CD4-positive, alpha-beta memory T cell (primary cell): ENCODE data around the gene SEC24C. TPM values are rescaled to one million over a fixed set of nuclear protein-coding genes. Genes with fewer than 3 reads are reported as not detected.

Source experiments
- CTCF ChIA-PET: fragments of 350-600 bp; sonication (Branson Sonifier 250); formaldehyde crosslinking; loops from one replicate; lab custom pipeline; 2021; ENCODE audit warnings: inconsistent platforms; ENCODE audit not compliant: partially characterized antibody; lab: Charles Lee
- POLR2A ChIA-PET: fragments of 350-600 bp; sonication (Branson Sonifier 250); formaldehyde crosslinking; loops from one replicate; lab custom pipeline; 2021; ENCODE audit not compliant: partially characterized antibody; lab: Charles Lee
- DNase-seq, 5 donors: peaks; one replicate each; pipeline versions ENCODE4 v3.0.0 to v3.0.0-alpha.2; 2020 to 2022; ENCODE audit warnings: mixed read lengths in 1 of 5
- H3K27ac ChIP-seq: one replicate; pipeline ENCODE4 v1.7.0; 2013; ENCODE audit warnings: low read depth, low read length
- H3K27me3 ChIP-seq: 2 replicates; pipeline ENCODE4 v1.7.0; 2013; ENCODE audit warnings: mild to moderate bottlenecking, low read length, moderate library complexity; ENCODE audit not compliant: insufficient read depth
- H3K36me3 ChIP-seq: 2 replicates; pipeline ENCODE4 v1.7.0; 2013; ENCODE audit warnings: mild to moderate bottlenecking, low read length, moderate library complexity; ENCODE audit not compliant: insufficient read depth
- H3K4me1 ChIP-seq: 2 replicates; pipeline ENCODE4 v1.7.0; 2013; ENCODE audit warnings: mild to moderate bottlenecking, low read length, moderate library complexity; ENCODE audit not compliant: insufficient read depth
- H3K4me3 ChIP-seq, 2 donors: one replicate each; pipeline ENCODE4 v1.7.0; 2013; ENCODE audit warnings: low read length in 2 of 2, mild to moderate bottlenecking in 1 of 2
- H3K9me3 ChIP-seq, 2 donors: one replicate each; pipeline ENCODE4 v1.7.0; 2013; ENCODE audit warnings: low read length in 2 of 2, control low read depth in 1 of 2; ENCODE audit not compliant: control insufficient read depth in 1 of 2
- H3K27ac Mint-ChIP-seq, 7 donors: one replicate each; pipeline ENCODE4 v1.8.0; 2020 to 2021; ENCODE audit warnings: mixed read lengths in 7 of 7, mild to moderate bottlenecking in 6 of 7, inconsistent platforms in 3 of 7, moderate library complexity in 3 of 7
- H3K27me3 Mint-ChIP-seq, 2 donors: one replicate each; pipeline ENCODE4 v1.8.0; 2020 to 2021; ENCODE audit warnings: mixed read lengths in 2 of 2
- H3K36me3 Mint-ChIP-seq, 2 donors: one replicate each; pipeline ENCODE4 v1.8.0; 2020 to 2021; ENCODE audit warnings: mixed read lengths in 2 of 2, inconsistent platforms in 1 of 2, mild to moderate bottlenecking in 1 of 2
- H3K4me1 Mint-ChIP-seq, 4 donors: one replicate each; pipeline ENCODE4 v1.8.0; 2020 to 2021; ENCODE audit warnings: mixed read lengths in 4 of 4, mild to moderate bottlenecking in 1 of 4
- H3K4me3 Mint-ChIP-seq, 8 donors: one replicate each; pipeline ENCODE4 v1.8.0; 2020 to 2021; ENCODE audit warnings: mixed read lengths in 8 of 8, mild to moderate bottlenecking in 7 of 8, moderate library complexity in 6 of 8, inconsistent platforms in 3 of 8
- H3K9me3 Mint-ChIP-seq, 8 donors: one replicate each; pipeline ENCODE4 v1.8.0; 2020 to 2021; ENCODE audit warnings: mixed read lengths in 8 of 8, mild to moderate bottlenecking in 5 of 8, inconsistent platforms in 3 of 8, moderate library complexity in 1 of 8
- intact Hi-C: fragments of 100-400 bp; cut with micrococcal nuclease; formaldehyde crosslinking; loops from one replicate; pipeline ENCODE4 v1.15.1; 2023
- polyA plus RNA-seq, 2 donors: library from polyadenylated mRNA; unstranded; fragments of 300-500 nt; fragmentation: Illumina TruSeq; gene quantifications; one replicate each; pipeline ENCODE4 v1.2.3, GENCODE V29; 2021
- total RNA-seq, 2 experiments: library from RNA; stranded (reverse); gene quantifications; one replicate each; pipeline ENCODE4 v1.2.3, GENCODE V29; 2021

Gene SEC24C
- total and polyA plus RNA-seq, 4 experiments from 2014 or later: 32.5 to 127 (median 97.5) TPM

DNA sequence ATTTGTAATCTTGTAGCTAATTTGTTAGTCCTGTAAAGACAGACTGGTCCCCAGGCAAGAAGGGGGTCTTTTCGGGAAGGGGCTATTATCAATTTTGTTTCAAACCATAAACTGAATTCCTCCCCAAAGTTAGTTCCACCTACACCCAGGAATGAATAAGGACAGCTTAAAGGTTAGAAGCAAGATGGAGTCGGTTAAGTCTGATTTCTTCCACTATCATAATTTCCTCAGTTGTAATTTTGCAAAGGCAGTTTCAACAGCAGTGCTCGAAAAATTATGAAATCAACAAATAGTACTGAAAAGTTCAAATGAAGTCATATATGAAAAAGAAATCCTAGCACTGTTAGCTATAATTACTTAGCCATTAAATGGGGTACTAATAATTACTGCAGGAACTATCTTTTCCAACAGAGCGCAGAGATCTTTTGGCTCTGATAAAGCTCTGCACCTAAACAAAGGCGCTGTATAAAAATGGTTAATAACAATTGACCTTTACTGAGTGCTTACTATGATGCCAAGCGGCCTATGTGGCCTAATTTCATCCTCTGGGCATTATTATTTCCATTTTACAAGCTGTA lies 756 bp upstream of the SEC24C start:
- H3K4me3 Mint-ChIP-seq: peak overlapping the region; percentile 99 to 100 (median 100)
- no peaks in the 10 kb centered on the region for H3K9me3 ChIP-seq
- ChIA-PET CTCF (interaction anchor here (0.9 to 3.7 kb wide), 7 partner anchors 10 to 43 kb away, joined by 3 to 23 read pairs (median 3); partner anchors contain the start of gene CHCHD1), POLR2A (interaction anchor here (0.5 to 5.0 kb wide), 19 partner anchors 10 to 1468 kb away, joined by 3 to 79 read pairs (median 5); partner anchors contain the start of genes CAMK2G, CHCHD1, DNAJC9 and PPP3CB)
- peaks cover 32% of the 10 kb centered on the region for H3K4me1 ChIP-seq
- peaks cover 17 to 42% (median 30%) of the 10 kb centered on the region in 4 donors for H3K4me1 Mint-ChIP-seq
- H3K27ac ChIP-seq: peak overlapping the region; percentile 97
- H3K4me3 ChIP-seq: peak overlapping the region; percentile 95
- H3K9me3 Mint-ChIP-seq: peaks cover 0 to 2% (median 0%) of the 10 kb centered on the region in 8 donors
- no peaks in the 10 kb centered on the region for H3K27me3 Mint-ChIP-seq
- H3K36me3 Mint-ChIP-seq: peaks cover 9 to 25% of the 10 kb centered on the region in 2 donors
- intact Hi-C loops: no loop called here
- H3K27me3 ChIP-seq: no peaks in the 10 kb centered on the region
- H3K36me3 ChIP-seq: peaks cover 4% of the 10 kb centered on the region
- peak overlapping the region; percentile 99 to 100 (median 100) for H3K27ac Mint-ChIP-seq
- no peak for DNase-seq

GRCh38 chr10:73744664-73744975 lies 448 bp downstream of the SEC24C start:
- intact Hi-C loops: loop anchor here (1.0 kb wide), 5 partner anchors 14 to 118 kb away; partner anchors contain the start of genes NDST2 and ZSWIM8
- H3K4me1 Mint-ChIP-seq: peaks cover 22 to 52% (median 37%) of the 10 kb centered on the region in 4 donors
- Histone ChIP-seq H3K27me3 (no peaks in the 10 kb centered on the region), H3K4me1 (peaks cover 43% of the 10 kb centered on the region), H3K4me3 (peak overlapping the region; percentile 95), H3K36me3 (peaks cover 9% of the 10 kb centered on the region), H3K9me3 (no peaks in the 10 kb centered on the region), H3K27ac (peak overlapping the region; percentile 97)
- peak in 1 of 5 donors; percentile 80 for DNase-seq
- peaks cover 16 to 32% of the 10 kb centered on the region in 2 donors for H3K36me3 Mint-ChIP-seq
- ChIA-PET POLR2A (interaction anchor here (0.8 to 5.0 kb wide), 10 partner anchors 9 to 249 kb away, joined by 3 to 79 read pairs (median 12); partner anchors contain the start of genes CHCHD1, PPP3CB and ZSWIM8), CTCF (interaction anchor here (0.8 to 3.7 kb wide), 3 partner anchors 14 to 24 kb away, joined by 3 to 23 read pairs (median 17); no protein-coding TSS in a partner anchor)
- H3K27ac Mint-ChIP-seq: peak overlapping the region; percentile 99 to 100 (median 100)
- H3K4me3 Mint-ChIP-seq: peak overlapping the region; percentile 99 to 100 (median 100)
- no peaks in the 10 kb centered on the region for H3K27me3 Mint-ChIP-seq
- peaks cover 0 to 2% (median 0%) of the 10 kb centered on the region in 8 donors for H3K9me3 Mint-ChIP-seq

DNA sequence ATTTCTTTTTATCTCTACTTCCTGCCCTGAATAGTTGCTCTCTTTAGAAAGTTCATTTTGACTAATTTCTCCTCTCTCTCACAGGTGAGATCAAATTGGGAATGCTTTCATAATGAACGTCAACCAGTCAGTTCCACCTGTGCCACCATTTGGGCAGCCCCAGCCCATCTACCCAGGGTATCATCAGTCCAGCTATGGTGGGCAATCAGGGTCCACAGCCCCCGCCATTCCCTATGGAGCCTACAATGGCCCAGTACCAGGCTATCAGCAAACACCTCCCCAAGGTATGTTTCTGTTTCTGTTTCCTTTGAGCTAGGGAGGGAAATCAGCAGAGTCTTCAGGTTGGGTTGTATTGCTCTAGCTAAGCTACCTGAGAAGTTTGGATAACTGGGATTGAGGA lies 2.5 kb downstream of the SEC24C start:
- peaks cover 0 to 2% (median 0%) of the 10 kb centered on the region in 8 donors for H3K9me3 Mint-ChIP-seq
- intact Hi-C loops: no loop called here
- H3K36me3 ChIP-seq: peaks cover 25% of the 10 kb centered on the region
- H3K4me1 Mint-ChIP-seq: peaks cover 34 to 69% (median 52%) of the 10 kb centered on the region in 4 donors
- peak overlapping the region in 7 of 8 donors; percentile 56 to 72 (median 64) for H3K4me3 Mint-ChIP-seq
- no peaks in the 10 kb centered on the region for H3K27me3 Mint-ChIP-seq
- H3K4me1 ChIP-seq: peaks cover 51% of the 10 kb centered on the region
- H3K4me3 ChIP-seq: no peak overlapping the region
- DNase-seq: no peak
- H3K36me3 Mint-ChIP-seq: peaks cover 30 to 50% of the 10 kb centered on the region in 2 donors
- no peaks in the 10 kb centered on the region for H3K27me3 ChIP-seq
- ChIA-PET CTCF (interaction anchor here (1.8 kb wide), 1 partner anchor 36 kb away, joined by 4 read pairs; no protein-coding TSS in a partner anchor), POLR2A (interaction anchor here (2.8 to 5.0 kb wide), 2 partner anchors 16 to 26 kb away, joined by 11 to 79 read pairs; a partner anchor contains a TSS)
- no peak overlapping the region for H3K27ac ChIP-seq
- H3K9me3 ChIP-seq: no peaks in the 10 kb centered on the region
- H3K27ac Mint-ChIP-seq: peak overlapping the region in 5 of 7 donors; percentile 43 to 79 (median 70)

- H3K9me3 Mint-ChIP-seq: no peaks in the 10 kb centered on the region
- H3K27ac Mint-ChIP-seq: peak overlapping the region in 2 of 7 donors; percentile 36 to 47
- no peaks in the 10 kb centered on the region for H3K27me3 Mint-ChIP-seq
- no peaks in the 10 kb centered on the region for H3K27me3 ChIP-seq
- H3K4me3 Mint-ChIP-seq: no peak overlapping the region
- peaks cover 34% of the 10 kb centered on the region for H3K4me1 ChIP-seq
- peaks cover 47 to 63% of the 10 kb centered on the region in 2 donors for H3K36me3 Mint-ChIP-seq
- CTCF ChIA-PET: interaction anchor here (0.5 kb wide), 1 partner anchor 54 kb away, joined by 3 read pairs; no protein-coding TSS in a partner anchor
- POLR2A ChIA-PET: interaction anchor here (0.9 kb wide), 1 partner anchor 8 kb away, joined by 3 read pairs; no protein-coding TSS in a partner anchor
- peaks cover 45% of the 10 kb centered on the region for H3K36me3 ChIP-seq
- no peak for DNase-seq
- H3K4me3 ChIP-seq: no peak overlapping the region
- H3K9me3 ChIP-seq: no peaks in the 10 kb centered on the region
- intact Hi-C loops: no loop called here
- H3K4me1 Mint-ChIP-seq: peaks cover 31 to 54% (median 37%) of the 10 kb centered on the region in 4 donors
- H3K27ac ChIP-seq: no peak overlapping the region
Measured at GRCh38 chr10:73750819-73751218, 6.6 kb downstream of the SEC24C start.

GRCh38 chr10:73756183-73756582 lies 12.0 kb downstream of the SEC24C start:
- no peak for DNase-seq
- Mint-ChIP-seq H3K4me3 (no peak overlapping the region), H3K27me3 (no peaks in the 10 kb centered on the region), H3K27ac (peak overlapping the region in 6 of 7 donors; percentile 9 to 91 (median 22)), H3K4me1 (peaks cover 30 to 64% (median 39%) of the 10 kb centered on the region in 4 donors), H3K9me3 (no peaks in the 10 kb centered on the region), H3K36me3 (peaks cover 40 to 66% of the 10 kb centered on the region in 2 donors)
- H3K27me3 ChIP-seq: no peaks in the 10 kb centered on the region
- H3K27ac ChIP-seq: no peak overlapping the region
- POLR2A ChIA-PET: interaction anchor here (3.4 kb wide), 1 partner anchor 17 kb away, joined by 16 read pairs; a partner anchor contains a TSS
- H3K36me3 ChIP-seq: peaks cover 41% of the 10 kb centered on the region
- H3K4me1 ChIP-seq: peaks cover 43% of the 10 kb centered on the region
- intact Hi-C loops: no loop called here
- no peaks in the 10 kb centered on the region for H3K9me3 ChIP-seq
- no peak overlapping the region for H3K4me3 ChIP-seq
- CTCF ChIA-PET: interaction anchor here (5.8 kb wide), 1 partner anchor 14 kb away, joined by 50 read pairs; a partner anchor contains a TSS

DNA sequence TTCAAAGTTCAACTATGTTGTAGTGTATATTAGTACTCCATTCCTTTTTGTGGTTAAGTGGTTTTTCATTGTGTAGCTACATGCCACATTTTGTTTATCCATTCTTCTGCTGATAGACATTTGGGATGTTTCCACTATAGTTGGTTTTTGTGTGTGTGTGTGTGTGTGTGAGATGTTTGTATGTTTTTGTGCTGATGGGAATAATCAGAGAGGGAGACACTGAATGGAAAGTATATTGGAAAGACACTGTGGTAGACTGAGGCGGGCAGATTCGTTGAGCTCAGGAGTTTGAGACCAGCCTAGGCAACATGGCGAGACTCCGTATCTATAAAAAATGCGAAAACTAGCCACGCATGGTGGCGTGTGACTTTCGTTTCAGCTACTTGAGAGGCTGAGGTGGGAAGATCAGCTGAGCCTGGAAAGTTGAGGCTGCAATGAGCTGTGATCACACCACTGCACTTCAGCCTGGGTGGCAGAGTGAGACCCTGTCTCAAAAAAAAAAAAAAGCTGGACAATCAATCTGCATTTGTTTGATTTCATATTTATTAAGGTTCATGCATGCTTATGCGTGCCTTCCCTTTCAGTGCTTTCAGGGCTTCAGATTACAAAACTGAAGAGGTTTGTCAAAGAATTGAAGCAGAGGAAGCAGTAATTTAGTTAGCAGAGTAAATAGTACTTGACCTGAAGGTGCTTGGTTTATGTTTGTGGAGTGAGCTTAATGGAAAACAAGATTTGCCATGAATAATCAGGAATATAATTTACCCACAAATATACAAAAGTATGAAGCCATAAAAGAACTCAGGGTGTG lies 14.7 kb downstream of the SEC24C start:
- H3K36me3 ChIP-seq: peaks cover 52% of the 10 kb centered on the region
- no peaks in the 10 kb centered on the region for H3K9me3 Mint-ChIP-seq

More for the DNA sequence above, 14.7 kb downstream of the SEC24C start:
- DNase-seq: peak in 1 of 5 donors; percentile 53
- Mint-ChIP-seq H3K4me3 (peak overlapping the region; percentile 21 to 79 (median 61)), H3K4me1 (peaks cover 31 to 64% (median 51%) of the 10 kb centered on the region in 4 donors), H3K36me3 (peaks cover 50 to 71% of the 10 kb centered on the region in 2 donors), H3K27ac (peak overlapping the region; percentile 87 to 93 (median 90)), H3K27me3 (no peaks in the 10 kb centered on the region)
- Histone ChIP-seq H3K27ac (peak overlapping the region; percentile 48), H3K4me3 (peak overlapping the region in 1 of 2 donors; percentile 42), H3K9me3 (no peaks in the 10 kb centered on the region), H3K4me1 (peaks cover 62% of the 10 kb centered on the region), H3K27me3 (no peaks in the 10 kb centered on the region)
- CTCF ChIA-PET: interaction anchor here (0.7 to 5.8 kb wide), 5 partner anchors 11 to 181 kb away, joined by 3 to 50 read pairs (median 3); a partner anchor contains a TSS
- intact Hi-C loops: loop anchor here (1.0 kb wide), 1 partner anchor 13 kb away; a partner anchor contains a TSS
- POLR2A ChIA-PET: interaction anchor here (0.6 to 6.4 kb wide), 11 partner anchors 8 to 29 kb away, joined by 3 to 73 read pairs (median 5); partner anchors contain the start of genes CHCHD1 and SEC24C
